Activated naive CD4-positive, alpha-beta T cell treated with anti-CD3 and anti-CD28 coated beads, Interleukin-2, amount 50 U/mL, for 24 hours (primary cell): ENCODE measurements around the gene PYGO2.

ENCODE experiments used
- H3K27ac Mint-ChIP-seq: one replicate; pipeline ENCODE4 v1.8.0; 2021; ENCODE audit warnings: mild to moderate bottlenecking, mixed read lengths
- H3K27me3 Mint-ChIP-seq: one replicate; pipeline ENCODE4 v1.8.0; 2021; ENCODE audit warnings: mixed read lengths
- H3K36me3 Mint-ChIP-seq: one replicate; pipeline ENCODE4 v1.8.0; 2021; ENCODE audit warnings: mixed read lengths
- H3K4me1 Mint-ChIP-seq: one replicate; pipeline ENCODE4 v1.8.0; 2021; ENCODE audit warnings: mixed read lengths
- H3K4me3 Mint-ChIP-seq: one replicate; pipeline ENCODE4 v1.8.0; 2021; ENCODE audit warnings: mild to moderate bottlenecking, mixed read lengths
- H3K9me3 Mint-ChIP-seq: one replicate; pipeline ENCODE4 v1.8.0; 2021; ENCODE audit warnings: mixed read lengths

PYGO2 gene

GRCh38 chr1:154961207-154962155 is at the start of gene PYGO2:
Gene PYGO2 (minus strand): TSS chr1:154961782. CDS start chr1:154961576, 206 bp downstream.
- Mint-ChIP-seq H3K27ac (peak within 1 kb of the TSS; percentile 90), H3K36me3 (peaks cover 7% of the 10 kb centered on the region), H3K27me3 (no peaks in the 10 kb centered on the region), H3K4me1 (peaks cover 41% of the 10 kb centered on the region), H3K9me3 (no peaks in the 10 kb centered on the region), H3K4me3 (peak within 1 kb of the TSS; percentile 90)

- Mint-ChIP-seq H3K27me3 (no peaks in the 10 kb centered on the region), H3K27ac (peak overlapping the region; percentile 76), H3K4me3 (peak overlapping the region; percentile 94), H3K4me1 (peaks cover 69% of the 10 kb centered on the region), H3K36me3 (peaks cover 2% of the 10 kb centered on the region), H3K9me3 (no peaks in the 10 kb centered on the region)
These were observed 49.4 kb upstream of the PYGO2 start for GRCh38 chr1:155011004-155011416.

GRCh38 chr1:155010211-155010918 is 48.8 kb upstream of the PYGO2 start:
- Mint-ChIP-seq H3K4me3 (peak overlapping the region; percentile 94), H3K4me1 (peaks cover 69% of the 10 kb centered on the region), H3K27ac (peak overlapping the region; percentile 97), H3K27me3 (no peaks in the 10 kb centered on the region), H3K9me3 (no peaks in the 10 kb centered on the region), H3K36me3 (no peaks in the 10 kb centered on the region)

GRCh38 chr1:155009742-155010141 is 48.2 kb upstream of the PYGO2 start:
- Mint-ChIP-seq H3K4me1 (peaks cover 71% of the 10 kb centered on the region), H3K36me3 (no peaks in the 10 kb centered on the region), H3K27ac (peak overlapping the region; percentile 97), H3K9me3 (no peaks in the 10 kb centered on the region), H3K27me3 (no peaks in the 10 kb centered on the region), H3K4me3 (peak overlapping the region; percentile 94)

GRCh38 chr1:155009221-155009711 is 47.7 kb upstream of the PYGO2 start:
- Mint-ChIP-seq H3K36me3 (no peaks in the 10 kb centered on the region), H3K27ac (peak overlapping the region; percentile 97), H3K27me3 (no peaks in the 10 kb centered on the region), H3K4me3 (peak overlapping the region; percentile 94), H3K4me1 (peaks cover 71% of the 10 kb centered on the region), H3K9me3 (no peaks in the 10 kb centered on the region)

GRCh38 chr1:155008015-155008941 is 46.7 kb upstream of the PYGO2 start:
- H3K27me3 Mint-ChIP-seq, result no peaks in the 10 kb centered on the region
- peaks cover 68% of the 10 kb centered on the region for H3K4me1 Mint-ChIP-seq
- H3K4me3 Mint-ChIP-seq, result peak overlapping the region; percentile 94
- no peaks in the 10 kb centered on the region for H3K9me3 Mint-ChIP-seq
- no peaks in the 10 kb centered on the region for H3K36me3 Mint-ChIP-seq
- H3K27ac Mint-ChIP-seq, result peak overlapping the region; percentile 96

- H3K36me3 Mint-ChIP-seq, result no peaks in the 10 kb centered on the region
- no peaks in the 10 kb centered on the region for H3K9me3 Mint-ChIP-seq
- no peak overlapping the region for H3K4me3 Mint-ChIP-seq
- no peaks in the 10 kb centered on the region for H3K27me3 Mint-ChIP-seq
- H3K4me1 Mint-ChIP-seq, result peaks cover 59% of the 10 kb centered on the region
- peak overlapping the region; percentile 92 for H3K27ac Mint-ChIP-seq
These were observed 45.8 kb upstream of the PYGO2 start for GRCh38 chr1:155007251-155007828.

- H3K9me3 Mint-ChIP-seq, result no peaks in the 10 kb centered on the region
- H3K27ac Mint-ChIP-seq, result peak overlapping the region; percentile 92
- H3K4me1 Mint-ChIP-seq, result peaks cover 54% of the 10 kb centered on the region
- H3K4me3 Mint-ChIP-seq, result peak overlapping the region; percentile 56
- no peaks in the 10 kb centered on the region for H3K36me3 Mint-ChIP-seq
- H3K27me3 Mint-ChIP-seq, result no peaks in the 10 kb centered on the region
These were observed 45.1 kb upstream of the PYGO2 start for GRCh38 chr1:155006601-155007101.

GRCh38 chr1:155005076-155006011 is 43.8 kb upstream of the PYGO2 start:
- Mint-ChIP-seq H3K27ac (peak overlapping the region; percentile 92), H3K4me1 (peaks cover 49% of the 10 kb centered on the region), H3K4me3 (no peak overlapping the region), H3K36me3 (no peaks in the 10 kb centered on the region), H3K9me3 (no peaks in the 10 kb centered on the region), H3K27me3 (no peaks in the 10 kb centered on the region)

- Mint-ChIP-seq H3K36me3 (no peaks in the 10 kb centered on the region), H3K27me3 (no peaks in the 10 kb centered on the region), H3K9me3 (no peaks in the 10 kb centered on the region), H3K27ac (peak overlapping the region; percentile 85), H3K4me3 (peak overlapping the region; percentile 82), H3K4me1 (peaks cover 50% of the 10 kb centered on the region)
These were observed 42.9 kb upstream of the PYGO2 start for GRCh38 chr1:155004352-155005075.

GRCh38 chr1:155003766-155004351 is 42.3 kb upstream of the PYGO2 start:
- peak overlapping the region; percentile 90 for H3K27ac Mint-ChIP-seq
- no peaks in the 10 kb centered on the region for H3K9me3 Mint-ChIP-seq
- no peaks in the 10 kb centered on the region for H3K36me3 Mint-ChIP-seq
- peaks cover 53% of the 10 kb centered on the region for H3K4me1 Mint-ChIP-seq
- no peaks in the 10 kb centered on the region for H3K27me3 Mint-ChIP-seq
- peak overlapping the region; percentile 95 for H3K4me3 Mint-ChIP-seq

- Mint-ChIP-seq H3K27me3 (no peaks in the 10 kb centered on the region), H3K27ac (peak overlapping the region; percentile 90), H3K36me3 (no peaks in the 10 kb centered on the region), H3K4me1 (peaks cover 53% of the 10 kb centered on the region), H3K4me3 (peak overlapping the region; percentile 95), H3K9me3 (no peaks in the 10 kb centered on the region)
These were observed 41.7 kb upstream of the PYGO2 start for GRCh38 chr1:155003227-155003765.
